Caco-2 (cell line): ENCODE data around the gene FOXC1. TPM values are rescaled to one million over a fixed set of nuclear protein-coding genes. Genes with fewer than 3 reads are reported as not detected.

Source experiments
- BruUV-seq: library from RNA; stranded (reverse); fragments of 400-500 nt; replicated peaks from 2 replicates; lab custom pipeline; 2021; lab: Mats Ljungman, UMichigan
- CTCF ChIA-PET: fragments of 300-600 bp; sonication (Branson Sonifier 250); formaldehyde crosslinking; loops from one replicate; lab custom pipeline; 2022; ENCODE audit warnings: antibody characterized with exemption; lab: Charles Lee
- POLR2A ChIA-PET: fragments of 300-600 bp; sonication (Branson Sonifier 250); formaldehyde crosslinking; loops from one replicate; lab custom pipeline; 2022; ENCODE audit warnings: antibody characterized with exemption; lab: Charles Lee
- DNase-seq, 2 experiments: peaks; one replicate each; pipeline versions ENCODE4 v3.0.0 to v3.0.0-alpha.2; 2020 to 2022
- H3K27me3 ChIP-seq: replicated peaks from 2 replicates; pipeline ENCODE4 v1.6.0; 2011; ENCODE audit warnings: low read length; ENCODE audit not compliant: control insufficient read depth, insufficient read depth
- H3K36me3 ChIP-seq: 2 replicates; pipeline ENCODE4 v1.5.1; 2011; ENCODE audit warnings: low read length; ENCODE audit not compliant: control insufficient read depth, insufficient read depth
- H3K4me1 ChIP-seq: fragments of 250-450 bp; sonication (Bioruptor Pico); 2 replicates; pipeline ENCODE4 v1.5.1; 2020; ENCODE audit warnings: mild to moderate bottlenecking
- H3K4me3 ChIP-seq: 2 replicates; pipeline ENCODE4 v1.5.1; 2011; ENCODE audit warnings: low read depth, mild to moderate bottlenecking, control low read depth, low read length
- H3K9me3 ChIP-seq: fragments of 250-450 bp; sonication (Bioruptor Pico); 2 replicates; pipeline ENCODE4 v1.5.1; 2020; ENCODE audit warnings: mild to moderate bottlenecking, moderate library complexity
- H3K27ac Mint-ChIP-seq: one replicate; pipeline ENCODE4 v1.8.0; 2022; ENCODE audit warnings: mixed read lengths; ENCODE audit not compliant: unreplicated experiment
- H3K27me3 Mint-ChIP-seq: one replicate; pipeline ENCODE4 v1.8.0; 2022; ENCODE audit warnings: mixed read lengths; ENCODE audit not compliant: insufficient read depth, unreplicated experiment
- H3K36me3 Mint-ChIP-seq: one replicate; pipeline ENCODE4 v1.8.0; 2022; ENCODE audit warnings: mild to moderate bottlenecking, mixed read lengths; ENCODE audit not compliant: insufficient read depth, unreplicated experiment
- H3K4me1 Mint-ChIP-seq: one replicate; pipeline ENCODE4 v1.8.0; 2022; ENCODE audit warnings: low read depth, mixed read lengths; ENCODE audit not compliant: unreplicated experiment
- H3K4me3 Mint-ChIP-seq: one replicate; pipeline ENCODE4 v1.8.0; 2022; ENCODE audit warnings: mild to moderate bottlenecking, moderate library complexity, mixed read lengths; ENCODE audit not compliant: unreplicated experiment
- H3K9me3 Mint-ChIP-seq: one replicate; pipeline ENCODE4 v1.8.0; 2022; ENCODE audit warnings: mixed read lengths; ENCODE audit not compliant: unreplicated experiment
- intact Hi-C: fragments of 100-400 bp; cut with micrococcal nuclease; formaldehyde crosslinking; loops from one replicate; pipeline ENCODE4 v1.10.0; 2022; ENCODE audit not compliant: unreplicated experiment
- total RNA-seq: library from RNA; stranded (reverse); gene quantifications from 2 replicates; pipeline ENCODE4 v1.2.3, GENCODE V29; 2022
- TF ChIP-seq, protein P1 (sequence below), 2 experiments: fragments of 200-600 bp in 1 of 2; IDR thresholded peaks; 1 replicate in 1 of 2; 2 replicates in 1 of 2; pipeline versions ENCODE4 v1.5.1 to v1.8.0; 2011 to 2022; ENCODE audit warnings: antibody characterized with exemption in 1 of 2, control low read depth in 1 of 2, inconsistent platforms in 1 of 2, low read depth in 1 of 2, low read length in 1 of 2, mild to moderate bottlenecking in 1 of 2, moderate library complexity in 1 of 2; ENCODE audit not compliant: insufficient read depth in 1 of 2, severe bottlenecking in 1 of 2, unreplicated experiment in 1 of 2

Gene FOXC1
- total RNA-seq, 1 experiment from 2014 or later = 6.8 TPM

DNA sequence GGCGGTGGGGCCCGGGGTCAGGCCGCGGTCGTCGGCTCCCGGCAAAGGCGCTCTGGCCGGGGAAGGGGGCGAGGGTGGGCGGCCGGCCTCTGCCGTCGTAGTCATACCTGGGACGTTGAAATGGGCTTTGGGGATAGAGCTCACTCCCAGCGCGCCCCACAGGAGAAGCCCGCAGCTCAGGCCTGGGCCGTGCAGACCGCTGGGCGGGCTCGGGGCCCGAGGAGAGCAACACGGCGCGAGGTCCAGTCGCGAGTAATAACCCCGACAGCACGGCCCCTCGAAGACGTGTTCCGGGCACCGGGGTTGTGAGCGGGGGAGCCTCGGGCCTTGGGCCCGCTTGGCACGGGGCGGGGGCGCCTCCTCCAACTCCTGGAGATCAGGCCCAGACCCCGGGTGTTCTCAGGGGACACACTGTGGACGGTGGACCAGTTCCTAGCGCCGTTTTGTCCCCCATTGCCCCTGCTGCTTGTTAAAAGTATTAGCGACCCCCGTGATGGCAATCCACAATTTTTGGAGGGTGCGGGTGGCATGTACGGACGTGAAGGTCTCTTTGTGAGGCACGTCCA is 10.9 kb downstream of the FOXC1 start:
- H3K9me3 Mint-ChIP-seq = no peaks in the 10 kb centered on the region

DNA sequence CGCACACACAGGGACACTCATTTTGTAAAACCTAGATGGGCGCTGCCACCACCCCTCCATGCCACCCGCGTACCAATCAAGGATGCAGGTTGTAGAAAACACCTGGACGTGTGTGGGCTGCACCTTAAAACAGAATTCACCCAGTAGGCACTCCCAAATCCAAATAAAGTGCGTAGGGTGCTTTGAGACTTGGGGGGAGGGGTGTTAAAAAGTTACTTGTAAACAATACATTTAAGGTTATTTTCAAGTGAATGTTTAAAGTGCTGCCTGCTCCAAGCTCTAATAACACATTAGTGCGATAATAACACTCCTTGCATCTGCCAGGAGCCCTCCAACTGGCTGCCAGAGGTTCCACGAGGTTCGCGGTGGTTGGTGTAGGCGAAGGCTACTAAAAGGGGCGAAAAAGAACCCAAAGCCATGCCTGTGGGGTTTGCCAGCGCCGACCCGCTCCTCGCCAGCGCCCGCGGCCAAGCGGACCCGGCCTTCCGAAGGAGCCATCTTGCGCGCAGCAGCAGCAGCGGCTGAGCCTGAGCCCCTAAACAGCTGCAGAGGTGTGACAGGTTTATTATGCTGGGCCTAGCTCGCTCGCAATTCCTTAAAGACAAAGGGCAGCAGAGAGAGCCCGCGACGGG is 11.5 kb downstream of the FOXC1 start:
- Histone ChIP-seq H3K9me3 (no peaks in the 10 kb centered on the region), H3K36me3 (no peaks in the 10 kb centered on the region), H3K4me3 (no peak overlapping the region), H3K27me3 (no peaks in the 10 kb centered on the region), H3K4me1 (no peaks in the 10 kb centered on the region)
- no peak for DNase-seq
- H3K27me3 Mint-ChIP-seq = no peaks in the 10 kb centered on the region
- no peak overlapping the region for H3K27ac Mint-ChIP-seq
- CTCF ChIA-PET = no interaction called here
- H3K9me3 Mint-ChIP-seq = no peaks in the 10 kb centered on the region
- no peaks in the 10 kb centered on the region for H3K4me1 Mint-ChIP-seq
- intact Hi-C loops = no loop called here
- BruUV-seq = no TSS peak
- no peak overlapping the region for H3K4me3 Mint-ChIP-seq
- H3K36me3 Mint-ChIP-seq = no peaks in the 10 kb centered on the region
- TF ChIP-seq, protein P1, sequence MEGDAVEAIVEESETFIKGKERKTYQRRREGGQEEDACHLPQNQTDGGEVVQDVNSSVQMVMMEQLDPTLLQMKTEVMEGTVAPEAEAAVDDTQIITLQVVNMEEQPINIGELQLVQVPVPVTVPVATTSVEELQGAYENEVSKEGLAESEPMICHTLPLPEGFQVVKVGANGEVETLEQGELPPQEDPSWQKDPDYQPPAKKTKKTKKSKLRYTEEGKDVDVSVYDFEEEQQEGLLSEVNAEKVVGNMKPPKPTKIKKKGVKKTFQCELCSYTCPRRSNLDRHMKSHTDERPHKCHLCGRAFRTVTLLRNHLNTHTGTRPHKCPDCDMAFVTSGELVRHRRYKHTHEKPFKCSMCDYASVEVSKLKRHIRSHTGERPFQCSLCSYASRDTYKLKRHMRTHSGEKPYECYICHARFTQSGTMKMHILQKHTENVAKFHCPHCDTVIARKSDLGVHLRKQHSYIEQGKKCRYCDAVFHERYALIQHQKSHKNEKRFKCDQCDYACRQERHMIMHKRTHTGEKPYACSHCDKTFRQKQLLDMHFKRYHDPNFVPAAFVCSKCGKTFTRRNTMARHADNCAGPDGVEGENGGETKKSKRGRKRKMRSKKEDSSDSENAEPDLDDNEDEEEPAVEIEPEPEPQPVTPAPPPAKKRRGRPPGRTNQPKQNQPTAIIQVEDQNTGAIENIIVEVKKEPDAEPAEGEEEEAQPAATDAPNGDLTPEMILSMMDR (IDR thresholded peaks at IDR 0.05; ENCODE audit: insufficient read depth in 1 of 2, low read depth in 1 of 2, low read length in 1 of 2, severe bottlenecking in 1 of 2, unreplicated experiment in 1 of 2) = no peak
- POLR2A ChIA-PET = no interaction called here

More for the DNA sequence above, 10.9 kb downstream of the FOXC1 start:
- BruUV-seq = no TSS peak
- Histone ChIP-seq H3K27me3 (no peaks in the 10 kb centered on the region), H3K4me1 (no peaks in the 10 kb centered on the region), H3K36me3 (no peaks in the 10 kb centered on the region), H3K9me3 (no peaks in the 10 kb centered on the region), H3K4me3 (no peak overlapping the region)
- H3K27ac Mint-ChIP-seq = no peak overlapping the region
- H3K4me1 Mint-ChIP-seq = no peaks in the 10 kb centered on the region
- ChIA-PET CTCF (no interaction called here), POLR2A (no interaction called here)
- H3K4me3 Mint-ChIP-seq = no peak overlapping the region
- intact Hi-C loops = no loop called here
- TF ChIP-seq, protein P1 (IDR thresholded peaks at IDR 0.05; ENCODE audit: insufficient read depth in 1 of 2, low read depth in 1 of 2, low read length in 1 of 2, severe bottlenecking in 1 of 2, unreplicated experiment in 1 of 2) = no peak
- DNase-seq = peak in 1 of 2 experiments; percentile 22
- H3K27me3 Mint-ChIP-seq = no peaks in the 10 kb centered on the region
- H3K36me3 Mint-ChIP-seq = no peaks in the 10 kb centered on the region

DNA sequence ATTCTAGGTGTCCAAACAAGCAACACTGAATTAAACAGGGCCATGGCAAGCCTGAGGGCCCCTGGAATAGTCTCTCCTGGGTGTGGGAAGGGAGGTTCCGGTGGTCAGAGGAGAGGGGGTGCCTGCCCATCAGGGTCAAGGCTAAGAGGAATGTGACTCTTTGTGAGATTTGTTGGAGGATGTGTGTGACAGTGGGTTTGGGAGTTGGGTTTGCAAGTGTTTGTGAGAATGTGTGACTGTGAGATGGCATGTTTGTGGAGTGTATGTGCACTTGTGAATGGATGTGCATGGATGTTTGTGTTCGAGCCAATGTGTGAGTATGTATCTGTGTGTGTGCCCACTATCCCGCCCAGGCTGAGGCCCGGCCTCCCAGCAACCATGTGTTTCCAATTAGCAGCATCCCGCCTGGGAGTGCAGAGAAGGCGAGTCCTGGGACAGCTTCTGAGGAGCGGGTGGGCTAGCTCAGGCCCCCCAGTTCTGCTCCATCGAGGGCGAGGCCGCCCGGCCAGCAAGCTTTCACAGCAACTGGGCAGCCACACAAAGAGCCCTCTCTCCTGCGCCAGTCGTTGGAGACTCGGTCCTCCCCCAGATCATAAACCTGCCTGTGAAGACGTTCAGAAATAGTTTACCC is 12.6 kb downstream of the FOXC1 start:
- CTCF ChIA-PET = no interaction called here
- H3K4me3 ChIP-seq = no peak overlapping the region
- no peaks in the 10 kb centered on the region for H3K4me1 ChIP-seq
- H3K9me3 ChIP-seq = no peaks in the 10 kb centered on the region
- intact Hi-C loops = no loop called here
- Mint-ChIP-seq H3K36me3 (no peaks in the 10 kb centered on the region), H3K9me3 (no peaks in the 10 kb centered on the region), H3K27ac (no peak overlapping the region), H3K27me3 (no peaks in the 10 kb centered on the region), H3K4me1 (no peaks in the 10 kb centered on the region), H3K4me3 (no peak overlapping the region)
- TF ChIP-seq, protein P1 (IDR thresholded peaks at IDR 0.05; ENCODE audit: insufficient read depth in 1 of 2, low read depth in 1 of 2, low read length in 1 of 2, severe bottlenecking in 1 of 2, unreplicated experiment in 1 of 2) = no peak
- H3K27me3 ChIP-seq = no peaks in the 10 kb centered on the region
- DNase-seq = peak in 1 of 2 experiments; percentile 16
- POLR2A ChIA-PET = no interaction called here
- no peaks in the 10 kb centered on the region for H3K36me3 ChIP-seq
- no TSS peak for BruUV-seq
